SU-DHL-6 (cell line): ENCODE data around the gene MARK1.

Experiments
- H2AFZ ChIP-seq: fragments of 200-600 bp; sonication (generic); 2 replicates; pipeline ENCODE4 v1.6.1; 2014; ENCODE audit warnings: low read depth, mild to moderate bottlenecking, moderate library complexity, mixed read lengths, antibody characterized with exemption, low read length; ENCODE audit not compliant: severe bottlenecking
- H3F3A ChIP-seq: fragments of 200-600 bp; shearing (Covaris generic); 2 replicates; pipeline ENCODE4 v1.6.0; 2016; ENCODE audit warnings: antibody characterized with exemption, mild to moderate bottlenecking; ENCODE audit not compliant: insufficient read depth
- H3K27ac ChIP-seq: fragments of 200-600 bp; sonication (generic); 2 replicates; pipeline ENCODE4 v1.5.1; 2016; ENCODE audit warnings: low read depth, mild to moderate bottlenecking, low read length, moderate library complexity, mixed read lengths
- H3K27me3 ChIP-seq: fragments of 200-600 bp; sonication (generic), shearing (Covaris generic); 2 replicates; pipeline ENCODE4 v1.6.0; 2014; ENCODE audit warnings: mild to moderate bottlenecking, low read length
- H3K36me3 ChIP-seq: fragments of 200-600 bp; sonication (generic); 2 replicates; pipeline ENCODE4 v1.6.1; 2014; ENCODE audit warnings: mild to moderate bottlenecking, low read length, mixed read lengths
- H3K4me2 ChIP-seq: fragments of 300-600, 200-600 bp; shearing (Covaris generic), sonication (generic); 2 replicates; pipeline ENCODE4 v1.6.0; 2014; ENCODE audit warnings: low read length, low read depth, mild to moderate bottlenecking; ENCODE audit not compliant: poor library complexity, severe bottlenecking
- H3K4me3 ChIP-seq: fragments of 200-600 bp; sonication (generic); 2 replicates; pipeline ENCODE4 v1.5.1; 2014; ENCODE audit warnings: antibody characterized with exemption, low read length, mild to moderate bottlenecking, mixed read lengths; ENCODE audit not compliant: insufficient read depth, poor library complexity, severe bottlenecking
- H3K79me2 ChIP-seq: fragments of 200-600 bp; sonication (generic); 2 replicates; pipeline ENCODE4 v1.6.1; 2014; ENCODE audit warnings: mild to moderate bottlenecking, low read length, moderate library complexity; ENCODE audit not compliant: insufficient read depth
- H3K9ac ChIP-seq: fragments of 200-600 bp; sonication (generic); 2 replicates; pipeline ENCODE4 v1.7.0; 2014; ENCODE audit warnings: mild to moderate bottlenecking, low read length
- H3K9me2 ChIP-seq: fragments of 200-600 bp; sonication (generic); replicated peaks from 2 replicates; pipeline ENCODE4 v1.6.1; 2014; ENCODE audit warnings: low read length; ENCODE audit not compliant: insufficient read depth
- H3K9me3 ChIP-seq: fragments of 200-600 bp; sonication (generic); 2 replicates; pipeline ENCODE4 v1.6.1; 2014; ENCODE audit warnings: low read length, mixed read lengths; ENCODE audit not compliant: insufficient read depth
- H4K20me1 ChIP-seq: fragments of 200-600 bp; sonication (generic); 2 replicates; pipeline ENCODE4 v1.6.1; 2014; ENCODE audit warnings: low read depth, mild to moderate bottlenecking, antibody characterized with exemption, low read length, moderate library complexity, mixed read lengths
- EZH2phosphoT487 ChIP-seq: fragments of 200-600 bp; sonication (generic), shearing (Covaris generic); conservative IDR thresholded peaks from 2 replicates; pipeline ENCODE4 v1.6.1; 2018; ENCODE audit warnings: mild to moderate bottlenecking, antibody characterized with exemption, low read length, moderate library complexity, mixed read lengths
- TF ChIP-seq, protein P1 (sequence below): fragments of 200-600 bp; sonication (generic); IDR thresholded peaks from one replicate; pipeline ENCODE4 v1.5.1; 2017; ENCODE audit warnings: antibody characterized with exemption, mild to moderate bottlenecking, low read length, moderate library complexity; ENCODE audit not compliant: insufficient read depth, poor library complexity, severe bottlenecking

Gene MARK1

DNA sequence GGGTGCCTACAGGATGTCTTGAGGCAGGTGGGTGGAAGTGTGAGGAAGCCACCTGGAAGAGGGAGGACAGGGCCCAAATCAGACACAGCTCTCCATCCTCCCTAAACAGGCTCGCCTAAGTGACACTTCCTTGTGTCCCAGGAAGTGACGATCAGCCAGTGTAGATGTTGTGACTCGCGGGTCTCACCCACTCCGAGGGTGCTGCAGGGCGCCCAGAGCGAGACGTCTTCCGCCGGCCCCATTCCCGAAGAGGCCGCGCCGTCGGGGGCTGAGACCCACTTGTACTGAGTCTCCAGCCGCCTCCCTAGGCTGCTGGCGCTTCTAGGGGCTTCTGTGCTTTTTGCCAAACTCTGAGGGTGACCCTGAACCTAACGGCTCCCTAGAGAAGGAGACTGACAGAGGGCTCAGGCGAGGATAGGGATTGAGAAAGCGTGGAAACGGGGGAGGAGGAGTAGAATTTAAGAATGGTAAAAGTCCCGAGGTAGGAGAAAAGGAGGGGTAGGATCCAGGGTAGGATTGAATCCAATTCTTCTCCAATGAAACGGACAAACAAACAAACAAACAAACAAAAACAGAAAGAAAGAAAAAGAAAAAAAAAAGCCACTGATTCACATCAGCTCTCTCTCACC lies 543 bp upstream of the MARK1 start:
- Histone ChIP-seq H3K4me3 (peak overlapping the region; percentile 49), H3K4me2 (peak overlapping the region; percentile 57), H3K27me3 (no peaks in the 10 kb centered on the region), H2AFZ (no peak overlapping the region), H3K9me3 (no peaks in the 10 kb centered on the region), H3F3A (no peaks in the 10 kb centered on the region), H3K79me2 (no peaks in the 10 kb centered on the region), H3K27ac (no peak overlapping the region), H3K36me3 (no peaks in the 10 kb centered on the region), H4K20me1 (no peaks in the 10 kb centered on the region), H3K9me2 (no peaks in the 10 kb centered on the region), H3K9ac (no peak overlapping the region)
- TF ChIP-seq, protein P1, sequence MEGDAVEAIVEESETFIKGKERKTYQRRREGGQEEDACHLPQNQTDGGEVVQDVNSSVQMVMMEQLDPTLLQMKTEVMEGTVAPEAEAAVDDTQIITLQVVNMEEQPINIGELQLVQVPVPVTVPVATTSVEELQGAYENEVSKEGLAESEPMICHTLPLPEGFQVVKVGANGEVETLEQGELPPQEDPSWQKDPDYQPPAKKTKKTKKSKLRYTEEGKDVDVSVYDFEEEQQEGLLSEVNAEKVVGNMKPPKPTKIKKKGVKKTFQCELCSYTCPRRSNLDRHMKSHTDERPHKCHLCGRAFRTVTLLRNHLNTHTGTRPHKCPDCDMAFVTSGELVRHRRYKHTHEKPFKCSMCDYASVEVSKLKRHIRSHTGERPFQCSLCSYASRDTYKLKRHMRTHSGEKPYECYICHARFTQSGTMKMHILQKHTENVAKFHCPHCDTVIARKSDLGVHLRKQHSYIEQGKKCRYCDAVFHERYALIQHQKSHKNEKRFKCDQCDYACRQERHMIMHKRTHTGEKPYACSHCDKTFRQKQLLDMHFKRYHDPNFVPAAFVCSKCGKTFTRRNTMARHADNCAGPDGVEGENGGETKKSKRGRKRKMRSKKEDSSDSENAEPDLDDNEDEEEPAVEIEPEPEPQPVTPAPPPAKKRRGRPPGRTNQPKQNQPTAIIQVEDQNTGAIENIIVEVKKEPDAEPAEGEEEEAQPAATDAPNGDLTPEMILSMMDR: no peak
- TF ChIP-seq EZH2phosphoT487: 0 out of 2 replicates have a peak, but pooled peaks have one; percentile 14

DNA sequence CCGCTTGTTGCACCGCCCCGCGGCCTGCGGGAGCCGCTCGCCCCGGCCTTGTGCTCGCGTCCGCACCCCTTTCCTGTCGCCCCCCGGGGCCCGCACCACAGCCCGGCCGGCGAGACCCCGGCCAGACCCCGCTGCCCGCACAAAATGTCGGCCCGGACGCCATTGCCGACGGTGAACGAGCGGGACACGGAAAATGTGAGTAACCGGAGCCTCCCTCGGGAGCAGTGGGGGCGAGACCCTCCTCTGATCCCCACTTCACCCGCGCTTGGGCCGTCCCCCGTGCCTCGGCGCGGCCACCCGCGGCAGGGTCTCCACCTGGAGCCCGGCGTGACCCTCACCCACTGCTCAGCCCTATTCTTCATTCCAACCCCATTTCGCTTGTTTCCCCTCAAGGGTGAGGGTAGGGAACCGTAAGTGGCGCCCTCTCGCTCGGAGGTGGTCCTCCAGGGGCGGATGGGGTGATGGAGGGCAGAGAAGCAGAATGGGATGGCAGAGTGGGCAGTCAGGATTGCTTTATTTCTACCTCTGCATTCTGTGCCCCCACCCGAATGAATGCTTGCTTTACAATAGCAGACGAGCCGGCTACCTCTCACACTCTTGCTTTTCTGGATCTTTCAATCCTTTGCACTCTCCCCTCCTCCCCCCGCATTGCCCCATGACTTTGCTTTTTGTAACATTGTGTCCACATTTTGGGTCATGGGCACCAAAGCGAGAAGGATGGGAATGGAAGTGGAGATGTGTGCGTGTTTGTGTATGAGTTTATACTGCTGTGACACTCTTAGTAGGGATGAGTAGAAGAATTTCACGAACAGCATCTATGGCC lies 954 bp downstream of the MARK1 start:
- no peaks in the 10 kb centered on the region for H3K9me2 ChIP-seq
- H4K20me1 ChIP-seq: no peaks in the 10 kb centered on the region
- peak overlapping the region; percentile 42 for H2AFZ ChIP-seq
- no peaks in the 10 kb centered on the region for H3K79me2 ChIP-seq
- H3K27me3 ChIP-seq: no peaks in the 10 kb centered on the region
- no peak overlapping the region for H3K27ac ChIP-seq
- H3K9ac ChIP-seq: peak overlapping the region; percentile 35; the same call in 1 of the 2 replicates
- H3K9me3 ChIP-seq: no peaks in the 10 kb centered on the region
- TF ChIP-seq EZH2phosphoT487: no peak
- TF ChIP-seq, protein P1: no peak
- H3F3A ChIP-seq: no peaks in the 10 kb centered on the region
- H3K4me2 ChIP-seq: peak overlapping the region; percentile 57
- H3K4me3 ChIP-seq: peak overlapping the region; percentile 41
- H3K36me3 ChIP-seq: no peaks in the 10 kb centered on the region

DNA sequence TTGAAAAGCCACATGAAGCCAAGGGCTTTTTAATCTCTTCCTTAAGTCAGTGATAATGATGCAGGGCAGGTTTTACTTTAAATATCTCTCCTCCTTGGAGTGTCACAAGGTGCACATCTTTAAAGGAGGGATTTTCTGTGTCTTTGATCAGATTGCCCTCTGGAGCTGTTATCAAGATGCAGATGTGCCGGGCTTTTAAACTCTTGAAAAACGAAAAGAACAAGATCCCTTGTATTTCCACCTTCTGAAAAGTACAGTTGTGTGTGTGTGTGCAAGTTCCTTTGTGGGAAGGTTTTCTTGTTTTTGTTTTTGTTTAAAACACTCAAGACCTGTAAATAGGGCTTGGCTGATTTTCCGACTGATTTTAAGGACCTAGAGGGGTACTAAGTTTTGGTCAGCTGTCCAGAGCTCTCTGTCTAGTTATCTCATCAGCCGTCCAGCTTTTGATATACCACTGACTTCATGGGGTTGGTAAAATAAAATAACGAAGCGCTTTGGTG lies 1.6 kb downstream of the MARK1 start:
- H4K20me1 ChIP-seq: no peaks in the 10 kb centered on the region
- H3K36me3 ChIP-seq: no peaks in the 10 kb centered on the region
- H3K27me3 ChIP-seq: no peaks in the 10 kb centered on the region
- H3K79me2 ChIP-seq: no peaks in the 10 kb centered on the region
- H3K9me3 ChIP-seq: no peaks in the 10 kb centered on the region
- no peak overlapping the region for H3K27ac ChIP-seq
- no peak overlapping the region for H3K4me2 ChIP-seq
- TF ChIP-seq, protein P1: no peak
- TF ChIP-seq EZH2phosphoT487: no peak
- no peaks in the 10 kb centered on the region for H3K9me2 ChIP-seq
- no peaks in the 10 kb centered on the region for H3F3A ChIP-seq
- no peak overlapping the region for H3K4me3 ChIP-seq
- H3K9ac ChIP-seq: no peak overlapping the region
- no peak overlapping the region for H2AFZ ChIP-seq
